Measurements from ENCODE around the gene DCAF15. TPM values are rescaled to one million over a fixed set of nuclear protein-coding genes. Genes with fewer than 3 reads are reported as not detected.
A peak's percentile ranks its signal among the peaks of the same experiment; 100 is the strongest.

DCAF15 gene
- total RNA-seq, 1 donor from 2014 or later = 85.6 TPM

DNA sequence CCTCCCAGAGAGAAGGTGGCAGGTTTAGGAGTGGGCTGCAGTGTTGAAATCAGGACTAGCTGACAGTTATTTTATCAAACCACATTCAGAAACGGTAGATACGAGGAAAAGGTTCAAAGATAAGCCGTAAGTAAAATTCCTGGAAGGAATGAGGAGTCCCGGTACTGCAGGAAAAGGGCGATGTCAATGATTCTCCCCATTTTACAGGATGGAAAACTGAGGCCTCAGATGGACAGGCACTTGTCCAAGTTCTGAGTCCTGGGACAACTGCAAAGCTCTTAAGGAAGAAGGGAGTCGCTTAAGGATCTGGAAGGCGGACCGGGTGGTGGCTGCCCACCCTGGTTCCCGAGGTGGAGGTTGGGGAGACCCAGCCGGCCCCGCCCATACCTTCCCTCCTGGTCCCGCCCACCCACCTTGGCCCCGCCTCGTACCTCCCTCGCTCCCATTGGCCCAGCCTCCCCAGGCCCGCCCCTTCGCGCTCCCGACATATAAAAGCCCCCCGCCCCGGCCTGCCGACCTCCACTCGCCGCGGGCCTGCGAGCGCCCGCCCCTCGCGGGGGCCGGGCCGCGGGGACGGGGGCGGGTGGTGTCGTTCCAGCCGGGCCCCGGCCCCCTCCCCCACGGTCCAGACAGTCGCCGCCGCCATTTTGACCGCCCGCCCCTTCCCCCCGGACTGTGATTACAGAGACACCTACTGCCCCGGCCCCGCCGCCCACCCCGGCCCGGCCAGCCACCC is 53.2 kb downstream of the DCAF15 start:
- TF ChIP-seq, protein P1, sequence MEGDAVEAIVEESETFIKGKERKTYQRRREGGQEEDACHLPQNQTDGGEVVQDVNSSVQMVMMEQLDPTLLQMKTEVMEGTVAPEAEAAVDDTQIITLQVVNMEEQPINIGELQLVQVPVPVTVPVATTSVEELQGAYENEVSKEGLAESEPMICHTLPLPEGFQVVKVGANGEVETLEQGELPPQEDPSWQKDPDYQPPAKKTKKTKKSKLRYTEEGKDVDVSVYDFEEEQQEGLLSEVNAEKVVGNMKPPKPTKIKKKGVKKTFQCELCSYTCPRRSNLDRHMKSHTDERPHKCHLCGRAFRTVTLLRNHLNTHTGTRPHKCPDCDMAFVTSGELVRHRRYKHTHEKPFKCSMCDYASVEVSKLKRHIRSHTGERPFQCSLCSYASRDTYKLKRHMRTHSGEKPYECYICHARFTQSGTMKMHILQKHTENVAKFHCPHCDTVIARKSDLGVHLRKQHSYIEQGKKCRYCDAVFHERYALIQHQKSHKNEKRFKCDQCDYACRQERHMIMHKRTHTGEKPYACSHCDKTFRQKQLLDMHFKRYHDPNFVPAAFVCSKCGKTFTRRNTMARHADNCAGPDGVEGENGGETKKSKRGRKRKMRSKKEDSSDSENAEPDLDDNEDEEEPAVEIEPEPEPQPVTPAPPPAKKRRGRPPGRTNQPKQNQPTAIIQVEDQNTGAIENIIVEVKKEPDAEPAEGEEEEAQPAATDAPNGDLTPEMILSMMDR (conservative IDR thresholded peaks at IDR 0.05) = no peak
- H3K4me3 Mint-ChIP-seq = peak overlapping the region; percentile 88
- peak overlapping the region; percentile 78 for H3K27ac Mint-ChIP-seq (ENCODE audit: unreplicated experiment)
- peaks cover 17% of the 10 kb centered on the region for H3K4me1 Mint-ChIP-seq
- H3K27me3 Mint-ChIP-seq (ENCODE audit: low read depth) = no peaks in the 10 kb centered on the region
- H3K9me3 Mint-ChIP-seq = no peaks in the 10 kb centered on the region
- peak; percentile 87 for DNase-seq (ENCODE audit: low read depth, low spot score)
- no peaks in the 10 kb centered on the region for H3K36me3 Mint-ChIP-seq (ENCODE audit: low read depth)

DNA sequence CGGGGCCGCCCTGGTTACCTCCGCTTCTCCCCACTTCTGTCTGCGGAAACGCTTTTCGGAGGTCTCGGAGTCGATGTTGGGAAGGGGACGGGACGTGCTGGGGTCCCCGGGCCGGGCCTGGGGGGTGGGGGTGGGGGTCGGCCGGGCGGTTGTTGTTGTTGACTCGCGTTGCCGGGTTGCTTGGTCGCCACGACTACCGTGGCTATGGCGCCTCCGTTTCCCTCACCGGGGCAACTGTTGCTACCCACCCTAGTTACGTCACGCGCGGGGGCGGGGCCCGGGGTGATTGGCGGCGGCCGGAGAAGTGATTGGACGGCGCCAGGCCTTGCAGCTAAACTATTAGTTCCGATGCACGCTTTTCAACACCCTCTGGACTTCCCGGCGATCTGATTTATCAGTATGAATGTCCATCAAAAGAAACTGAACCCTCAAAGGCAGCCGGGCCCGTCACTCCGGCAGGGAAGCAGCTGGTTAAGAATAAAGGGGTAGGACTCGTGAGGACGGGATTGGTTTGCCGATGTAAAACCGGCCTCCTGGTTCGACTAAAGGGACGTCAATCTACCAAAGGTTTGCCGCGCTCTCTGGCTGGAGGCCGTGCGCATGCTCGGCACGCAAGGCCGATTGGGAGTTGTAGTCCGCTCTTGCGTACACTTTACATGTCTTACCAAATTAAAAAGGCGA is 53.9 kb downstream of the DCAF15 start, which contains the start of gene RFX1:
Gene RFX1, minus strand, starts transcription at position 236 of the 681 bp plus-strand sequence. CDS start 12,477 bp downstream, outside the sequence.
- peak; percentile 99 for DNase-seq (ENCODE audit: low read depth, low spot score)
- no peaks in the 10 kb centered on the region for H3K27me3 Mint-ChIP-seq (ENCODE audit: low read depth)
- H3K4me3 Mint-ChIP-seq = peak within 1 kb of the TSS; percentile 96
- H3K27ac Mint-ChIP-seq (ENCODE audit: unreplicated experiment) = peak within 1 kb of the TSS; percentile 99
- H3K36me3 Mint-ChIP-seq (ENCODE audit: low read depth) = no peaks in the 10 kb centered on the region
- TF ChIP-seq, protein P1 (conservative IDR thresholded peaks at IDR 0.05) = no peak
- peaks cover 17% of the 10 kb centered on the region for H3K4me1 Mint-ChIP-seq
- no peaks in the 10 kb centered on the region for H3K9me3 Mint-ChIP-seq

DNA sequence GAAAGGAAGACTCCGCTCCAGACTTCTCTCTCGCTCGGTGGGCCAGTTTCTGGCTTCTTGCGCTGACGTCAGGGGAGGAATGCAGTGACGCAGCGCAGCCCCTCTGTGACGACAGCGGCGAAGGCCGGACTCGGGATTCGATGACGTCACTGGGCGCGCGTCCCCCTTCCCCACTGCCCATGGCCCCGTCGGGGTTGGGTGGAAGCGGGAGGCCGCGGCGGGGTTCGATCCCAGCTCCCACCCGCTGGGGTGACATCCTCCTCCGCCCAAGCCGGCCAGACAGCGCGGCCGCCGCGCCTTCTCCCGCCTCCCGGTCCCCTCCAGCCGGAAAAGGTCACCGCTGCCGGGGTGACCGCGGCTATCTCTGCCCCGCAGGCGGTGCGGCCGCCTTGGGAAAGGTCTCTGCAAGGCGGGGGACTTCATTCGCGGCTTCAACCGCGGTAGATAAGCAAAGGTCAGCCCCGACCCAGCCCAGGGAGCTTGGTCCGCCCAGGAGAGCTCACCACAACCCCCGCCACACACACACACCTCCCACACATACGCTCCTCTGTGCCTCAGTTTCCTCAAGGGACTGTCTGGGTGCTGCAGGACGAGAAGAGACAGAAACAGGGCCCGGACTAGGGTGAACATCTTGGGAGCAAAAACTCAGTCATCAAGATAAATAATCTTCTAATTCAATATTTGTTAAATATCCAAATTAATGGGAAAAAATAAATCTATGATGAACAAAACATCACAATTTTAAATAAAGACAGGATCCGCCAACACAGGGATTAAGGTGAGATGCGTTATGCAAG is 54.7 kb downstream of the DCAF15 start:
- H3K36me3 Mint-ChIP-seq (ENCODE audit: low read depth) = no peaks in the 10 kb centered on the region
- DNase-seq (ENCODE audit: low read depth, low spot score) = peak; percentile 90
- TF ChIP-seq, protein P1 (conservative IDR thresholded peaks at IDR 0.05) = no peak
- H3K4me1 Mint-ChIP-seq = peaks cover 17% of the 10 kb centered on the region
- no peaks in the 10 kb centered on the region for H3K9me3 Mint-ChIP-seq
- H3K27me3 Mint-ChIP-seq (ENCODE audit: low read depth) = no peaks in the 10 kb centered on the region
- H3K4me3 Mint-ChIP-seq = peak overlapping the region; percentile 96
- peak overlapping the region; percentile 99 for H3K27ac Mint-ChIP-seq (ENCODE audit: unreplicated experiment)

Other genes with a start within 250 kb of the DCAF15 start
- 24.0 TPM in 2 replicates for gene MRI1, start 188.0 kb upstream of the DCAF15 start, total RNA-seq
- gene C19orf53, start 178.1 kb upstream of the DCAF15 start, total RNA-seq = 89.1 and 111 TPM in 2 replicates
- gene ZSWIM4, start 157.1 kb upstream of the DCAF15 start, total RNA-seq = 19.3 and 19.9 TPM in 2 replicates
- 0.73 and 1.6 TPM in 2 replicates for gene NANOS3, start 75.4 kb upstream of the DCAF15 start, total RNA-seq
- gene BRME1, start 46.4 kb upstream of the DCAF15 start, total RNA-seq = 15.0 and 15.1 TPM in 2 replicates
- gene CC2D1A, start 46.3 kb upstream of the DCAF15 start, total RNA-seq = 31.7 and 32.4 TPM in 2 replicates
- 0.14 and 0.42 TPM in 2 replicates for gene PODNL1, start 14.1 kb upstream of the DCAF15 start, total RNA-seq
- gene RFX1, start 53.8 kb downstream of the DCAF15 start, total RNA-seq = 17.6 and 19.9 TPM in 2 replicates
- not detected in 2 replicates for gene RLN3, start 75.6 kb downstream of the DCAF15 start, total RNA-seq
- 4.8 and 5.0 TPM in 2 replicates for gene IL27RA, start 79.3 kb downstream of the DCAF15 start, total RNA-seq
- 5.2 and 5.7 TPM in 2 replicates for gene PALM3, start 109.6 kb downstream of the DCAF15 start, total RNA-seq
- 0.39 and 0.98 TPM in 2 replicates for gene MISP3, start 120.3 kb downstream of the DCAF15 start, total RNA-seq
- gene C19orf67, start 133.3 kb downstream of the DCAF15 start, total RNA-seq = not detected in 2 replicates
- 67.2 and 71.9 TPM in 2 replicates for gene SAMD1, start 138.2 kb downstream of the DCAF15 start, total RNA-seq
- 103 TPM in 2 replicates for gene PRKACA, start 165.3 kb downstream of the DCAF15 start, total RNA-seq
- 54.8 and 55.6 TPM in 2 replicates for gene ASF1B, start 184.1 kb downstream of the DCAF15 start, total RNA-seq